HG02884 (cell line): ENCODE data around the gene WSB1.

Source experiments
- ATAC-seq: cut with Tn5 transposase; IDR thresholded peaks from one replicate; pipeline ENCODE4 v1.9.1; 2021; ENCODE audit warnings: mild to moderate bottlenecking, moderate library complexity; ENCODE audit not compliant: unreplicated experiment

Gene WSB1

DNA sequence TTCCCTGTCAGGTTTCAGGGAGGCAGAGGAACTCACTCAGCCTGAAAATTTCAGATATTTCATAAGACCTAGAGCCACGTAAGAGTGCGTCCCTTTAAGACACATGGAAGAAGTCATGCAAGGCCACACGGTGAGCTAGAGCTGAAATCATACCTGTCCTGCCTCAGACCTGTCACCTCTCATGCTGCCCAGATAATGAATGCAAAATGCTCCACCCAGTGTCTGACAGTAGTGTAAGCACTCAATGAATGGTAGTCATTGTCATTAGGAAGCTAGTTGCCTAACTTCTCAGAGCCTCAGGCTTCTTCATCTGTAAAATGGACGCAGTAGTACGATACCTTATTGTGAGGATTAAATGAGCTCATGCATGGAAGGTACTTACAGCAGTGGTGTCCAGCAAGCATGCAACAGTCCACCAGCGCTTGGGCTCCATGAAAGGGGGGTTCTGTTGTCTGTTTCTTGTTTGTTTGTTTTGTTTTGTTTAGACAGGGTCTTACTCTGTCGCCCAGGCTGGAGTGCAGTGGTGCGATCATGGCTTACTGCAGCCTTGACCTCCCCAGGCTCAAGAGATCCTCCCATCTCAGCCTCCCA is 60.7 kb downstream of the WSB1 start:
- ATAC-seq: no peak

DNA sequence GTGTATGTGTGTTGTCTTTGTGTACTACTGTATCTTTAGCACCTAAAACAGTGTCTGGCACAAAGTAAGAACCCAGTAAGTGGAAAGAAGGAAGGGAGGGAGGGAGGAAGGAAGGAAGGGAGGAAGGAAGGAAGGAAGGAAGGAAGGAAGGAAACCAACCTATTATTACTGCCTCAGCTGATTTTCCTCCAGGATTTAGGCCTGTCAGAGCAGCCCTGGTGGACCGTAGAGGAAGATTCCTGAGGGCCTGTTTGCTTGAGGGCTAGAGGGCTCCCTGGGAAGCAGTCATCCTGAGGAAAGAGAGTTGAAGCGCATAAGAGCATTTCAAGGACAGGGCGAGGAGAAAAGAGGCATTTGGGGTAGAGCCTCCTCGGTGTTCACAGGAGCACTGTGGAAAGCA is 61.5 kb downstream of the WSB1 start:
- ATAC-seq: no peak

- ATAC-seq: no peak
Measured at GRCh38 chr17:27356091-27356705, 62.3 kb downstream of the WSB1 start.

GRCh38 chr17:27357236-27357635 is 63.3 kb downstream of the WSB1 start:
- ATAC-seq: no peak

DNA sequence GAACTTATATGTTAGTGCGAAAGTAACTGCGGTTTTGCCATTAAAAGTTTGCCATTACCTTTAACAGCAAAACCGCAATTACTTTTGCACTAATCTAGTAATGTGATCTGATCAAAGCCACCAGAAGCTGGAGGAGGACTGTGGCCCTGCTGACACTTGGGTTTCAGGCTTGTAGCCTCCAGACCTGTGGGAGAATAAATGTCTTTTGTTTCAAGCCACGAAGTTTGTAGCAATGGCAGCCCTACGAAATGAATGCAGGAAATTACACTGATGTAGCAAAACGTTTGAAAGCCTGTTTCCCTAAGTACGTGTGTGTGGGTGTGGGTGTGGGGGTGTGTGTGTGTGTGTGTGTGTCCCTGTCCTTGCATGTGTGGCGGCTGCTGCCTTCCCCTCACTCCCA is 66.6 kb downstream of the WSB1 start:
- ATAC-seq: no peak

- no peak for ATAC-seq
Measured at GRCh38 chr17:27361695-27362094, 67.8 kb downstream of the WSB1 start.

DNA sequence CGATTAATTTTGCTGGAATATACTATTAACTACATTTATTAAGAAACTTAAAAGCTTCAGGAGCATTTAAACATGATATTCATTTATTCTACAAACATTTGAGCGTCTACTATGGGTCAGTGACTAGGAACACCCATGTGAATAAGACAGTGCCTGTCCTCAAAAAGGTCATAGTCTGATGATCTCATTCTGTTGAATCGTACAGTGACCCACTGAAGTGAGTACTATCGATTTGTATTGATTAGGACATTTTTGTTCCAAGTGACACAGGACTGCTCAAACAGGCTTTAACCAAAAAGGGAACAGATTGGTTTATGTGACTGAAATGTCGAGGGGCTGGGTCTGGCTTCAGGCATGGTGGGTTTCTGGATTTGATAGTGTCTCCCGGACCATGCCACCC is 68.6 kb downstream of the WSB1 start:
- ATAC-seq: no peak

DNA sequence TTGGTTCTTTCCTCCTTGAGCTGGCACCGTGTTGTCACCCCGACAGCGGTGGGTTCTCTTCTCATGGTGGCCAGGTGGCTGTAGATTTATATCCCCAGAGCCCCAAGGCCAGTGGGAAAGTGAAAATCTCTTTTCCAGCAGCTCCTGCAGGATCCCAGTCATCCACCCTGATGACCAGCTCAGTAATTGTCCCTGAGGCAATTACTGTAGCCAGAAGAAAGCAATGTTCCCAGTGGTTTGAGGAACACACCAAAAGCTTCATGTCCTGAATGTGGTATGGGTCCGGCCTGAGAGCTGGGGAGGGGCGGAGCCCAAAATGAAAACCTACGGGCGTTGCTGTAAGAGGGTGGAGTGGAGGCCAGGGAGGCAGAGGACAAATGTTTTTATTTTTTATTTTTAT is 69.0 kb downstream of the WSB1 start:
- no peak for ATAC-seq

GRCh38 chr17:27363326-27363725 is 69.4 kb downstream of the WSB1 start:
- ATAC-seq: no peak
